ENCODE results near the gene SPSB1.

SPSB1 gene

GRCh38 chr1:9292361-9293240 is at the start of gene SPSB1:
Gene SPSB1 (plus strand): TSS chr1:9292894. CDS start chr1:9355892, 62,998 bp downstream.
- peak; percentile 89 for DNase-seq (ENCODE audit: low spot score)

- no peak for DNase-seq (ENCODE audit: low spot score)
These were observed 49.5 kb upstream of the SPSB1 start for GRCh38 chr1:9243066-9243739.

- DNase-seq (ENCODE audit: low spot score): no peak
These were observed 48.0 kb upstream of the SPSB1 start for GRCh38 chr1:9244501-9245229.

DNA sequence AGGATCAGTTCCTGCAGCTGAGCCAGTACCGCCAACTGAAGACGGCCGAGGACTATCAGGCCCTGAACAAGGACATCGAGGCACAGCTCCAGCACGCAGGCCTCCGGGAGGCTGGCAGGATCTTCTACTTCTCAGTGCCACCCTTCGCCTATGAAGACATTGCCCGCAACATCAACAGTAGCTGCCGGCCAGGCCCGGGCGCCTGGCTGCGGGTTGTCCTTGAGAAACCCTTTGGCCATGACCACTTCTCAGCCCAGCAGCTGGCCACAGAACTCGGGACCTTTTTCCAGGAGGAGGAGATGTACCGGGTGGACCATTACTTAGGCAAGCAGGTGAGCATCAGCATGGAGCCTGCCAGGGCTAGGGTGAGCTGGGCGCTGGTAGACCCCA is 47.5 kb upstream of the SPSB1 start:
- DNase-seq (ENCODE audit: low spot score): no peak

- DNase-seq (ENCODE audit: low spot score): no peak
These were observed 47.0 kb upstream of the SPSB1 start for GRCh38 chr1:9245661-9246060.

GRCh38 chr1:9246215-9246614 is 46.5 kb upstream of the SPSB1 start:
- no peak for DNase-seq (ENCODE audit: low spot score)

DNA sequence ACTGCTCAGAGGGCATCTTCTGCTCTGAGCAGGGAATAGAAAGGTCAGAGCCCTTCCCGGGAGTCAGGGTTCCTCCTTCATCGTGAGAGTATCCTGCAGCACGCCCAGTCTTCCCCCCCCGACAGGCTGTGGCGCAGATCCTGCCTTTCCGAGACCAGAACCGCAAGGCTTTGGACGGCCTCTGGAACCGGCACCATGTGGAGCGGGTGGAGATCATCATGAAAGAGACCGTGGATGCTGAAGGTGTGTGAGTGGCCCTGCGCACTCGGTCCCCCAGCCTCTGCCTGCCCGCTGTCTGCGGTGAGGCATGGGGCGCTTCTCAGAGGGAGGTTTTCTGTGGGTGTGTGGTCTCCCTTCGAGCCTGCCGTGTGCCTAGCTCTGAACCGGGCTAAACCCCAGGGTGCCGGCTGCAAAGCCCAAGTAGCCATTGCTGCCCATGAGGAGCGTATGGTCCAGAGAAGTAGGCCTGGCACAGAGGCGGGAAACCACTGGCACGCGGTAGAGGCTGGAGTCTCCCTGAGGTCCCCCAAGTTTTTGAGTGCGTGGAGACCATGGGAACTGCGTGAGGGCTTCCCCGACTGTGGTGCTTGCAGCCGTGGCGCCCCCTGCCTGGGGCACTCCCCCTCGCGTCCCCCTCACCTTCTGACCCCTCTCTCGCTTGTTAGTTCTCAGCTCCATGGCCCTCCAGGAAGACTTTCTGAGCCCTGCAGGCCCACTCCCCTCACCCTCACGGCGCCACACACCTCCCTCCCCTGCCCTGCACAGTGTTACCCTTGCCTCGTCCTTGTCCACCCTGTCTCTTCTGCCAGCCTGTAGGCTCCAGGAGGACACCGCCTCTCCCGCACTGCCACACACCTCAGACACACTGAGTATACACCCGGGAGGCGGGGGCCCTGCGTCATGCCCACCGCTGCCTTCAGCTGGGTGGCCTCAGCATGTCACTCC is 45.6 kb upstream of the SPSB1 start:
- DNase-seq (ENCODE audit: low spot score): no peak

- DNase-seq (ENCODE audit: low spot score): peak; percentile 68
These were observed 44.8 kb upstream of the SPSB1 start for GRCh38 chr1:9247894-9248293.

DNA sequence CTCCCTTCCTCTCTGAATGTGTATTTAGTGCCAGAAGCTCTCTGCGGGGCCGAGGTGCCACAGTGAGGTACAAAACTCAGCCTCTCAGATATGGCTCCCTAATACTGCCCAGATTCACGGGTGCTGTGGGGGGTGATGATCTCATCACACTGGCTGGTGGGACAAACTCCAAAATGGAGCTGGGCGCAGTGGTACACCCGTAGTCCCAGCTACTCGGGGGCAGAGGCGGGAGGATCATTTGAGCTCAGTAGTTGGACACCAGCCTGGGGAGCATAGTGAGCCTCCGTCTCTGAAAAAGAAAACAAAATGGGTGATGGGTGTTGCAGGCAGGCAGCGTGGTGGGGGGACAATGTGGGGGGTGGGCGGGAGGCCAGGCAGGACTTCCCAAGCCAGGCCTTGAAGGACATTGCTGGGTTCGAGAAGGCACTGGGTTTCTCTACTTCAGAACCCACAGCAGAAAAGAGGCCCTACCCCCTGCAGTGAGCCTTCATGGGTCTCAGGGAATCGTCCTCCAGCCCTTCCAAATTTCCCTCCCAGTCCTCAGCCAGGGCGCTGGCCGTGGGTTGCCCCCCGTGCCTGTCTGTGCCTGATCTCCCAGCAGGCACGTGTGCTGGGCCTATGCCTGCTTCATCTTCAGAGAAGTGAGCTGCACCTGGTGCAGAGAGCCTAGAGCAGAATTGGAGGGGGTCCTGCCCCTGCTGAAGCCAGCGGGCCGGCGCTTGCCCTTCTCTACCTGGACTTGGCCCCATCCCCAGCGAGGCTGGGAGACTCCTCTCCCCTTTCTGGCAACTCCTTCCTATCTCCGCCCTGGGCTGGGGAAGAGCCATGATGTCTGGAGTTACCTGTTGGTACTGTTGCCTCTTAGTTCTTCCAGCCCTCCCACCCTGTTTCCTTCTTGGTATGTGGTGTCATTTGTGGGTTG is 44.1 kb upstream of the SPSB1 start:
- DNase-seq (ENCODE audit: low spot score): no peak

GRCh38 chr1:9249263-9249533 is 43.5 kb upstream of the SPSB1 start:
- no peak for DNase-seq (ENCODE audit: low spot score)

DNA sequence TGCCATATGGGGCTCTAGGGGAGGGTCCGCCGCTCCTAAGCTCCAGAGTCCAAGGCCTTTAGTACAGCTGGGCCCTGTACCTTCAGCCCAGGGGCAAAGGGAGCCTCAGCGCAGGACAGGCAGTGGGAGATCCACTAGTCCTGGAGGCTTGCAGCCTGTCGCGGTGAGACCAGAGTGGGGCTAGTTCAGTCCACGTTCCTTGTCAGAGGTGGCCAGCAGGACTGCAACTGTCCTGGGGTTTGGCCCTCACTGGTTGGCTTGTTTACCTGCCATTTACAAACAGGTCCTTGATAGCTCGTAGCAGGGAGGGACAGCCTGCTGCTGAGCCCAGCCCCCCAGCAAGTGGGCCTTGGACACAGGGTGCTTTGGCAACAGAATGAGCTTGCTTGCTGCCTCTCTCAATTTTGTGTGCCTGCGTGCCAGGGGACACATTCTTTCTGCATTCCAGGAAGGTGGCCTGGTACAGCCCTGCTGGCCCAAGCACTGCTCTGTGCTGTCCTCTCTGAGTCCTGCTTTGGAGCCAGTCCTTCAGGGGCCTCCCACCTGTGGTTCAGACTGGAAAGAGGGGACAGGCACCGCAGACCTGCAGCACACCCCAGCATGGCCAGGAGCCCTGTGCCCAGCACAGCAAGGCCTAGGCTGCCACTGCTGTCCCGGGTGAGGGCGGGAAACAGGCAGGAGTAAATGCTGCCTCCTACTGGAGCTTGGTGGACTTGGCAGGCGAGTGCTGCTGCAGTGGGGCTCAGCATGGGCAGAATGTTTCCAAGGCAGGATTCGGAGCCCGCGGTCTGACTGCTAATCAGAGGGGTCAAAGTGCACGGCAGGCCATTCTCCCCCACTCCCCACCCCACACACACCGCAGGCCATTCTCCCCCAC is 42.9 kb upstream of the SPSB1 start:
- DNase-seq (ENCODE audit: low spot score): no peak

DNA sequence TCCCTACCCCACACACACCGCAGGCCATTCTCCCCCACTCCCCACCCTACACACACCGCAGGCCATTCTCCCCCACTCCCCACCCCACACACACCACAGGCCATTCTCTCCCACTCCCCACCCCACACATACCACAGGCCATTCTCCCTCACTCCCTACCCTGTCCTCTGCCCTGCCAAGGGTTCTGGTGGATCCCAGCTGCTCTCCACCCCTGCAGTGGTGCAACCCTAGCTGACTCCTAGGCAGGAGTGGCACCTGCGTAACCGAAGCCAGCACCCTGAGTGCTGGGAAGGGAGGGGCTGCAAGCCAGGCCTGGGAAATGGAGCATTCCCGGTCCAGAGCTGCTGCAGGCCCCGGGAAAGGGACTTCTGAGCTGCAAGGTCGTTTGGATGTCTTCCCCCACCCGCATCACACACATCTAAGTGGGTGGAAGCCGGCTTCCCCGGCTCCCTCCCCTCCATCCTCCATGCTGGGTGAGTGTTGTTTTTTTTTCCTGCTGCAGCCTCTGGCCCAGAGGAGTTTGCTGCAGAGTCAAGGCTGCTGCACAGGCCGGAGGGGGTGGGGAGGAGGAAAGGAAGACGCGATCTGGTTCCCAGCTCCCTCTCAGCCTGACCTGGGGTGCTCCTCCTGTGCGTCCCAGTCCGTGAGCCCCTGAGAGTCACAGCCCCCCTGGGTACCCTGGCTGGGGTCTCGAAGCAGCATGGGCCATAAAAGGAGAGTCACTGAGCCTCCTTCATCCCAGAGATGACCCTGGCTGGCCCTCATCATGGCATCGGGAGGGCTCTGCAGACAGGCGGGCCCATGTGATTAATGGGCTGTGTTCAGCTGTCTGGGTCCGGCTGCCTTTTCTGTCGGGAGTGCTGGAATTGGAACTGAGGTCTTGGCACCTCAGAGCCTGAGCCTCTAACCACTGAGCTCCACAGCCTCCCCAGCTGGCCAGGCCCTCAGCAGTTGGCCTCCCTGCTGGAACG is 42.0 kb upstream of the SPSB1 start:
- no peak for DNase-seq (ENCODE audit: low spot score)

- DNase-seq (ENCODE audit: low spot score): no peak
These were observed 41.2 kb upstream of the SPSB1 start for GRCh38 chr1:9251501-9251900.

GRCh38 chr1:9253004-9253403 is 39.7 kb upstream of the SPSB1 start:
- DNase-seq (ENCODE audit: low spot score): no peak

- no peak for DNase-seq (ENCODE audit: low spot score)
These were observed 39.1 kb upstream of the SPSB1 start for GRCh38 chr1:9253453-9254105.

DNA sequence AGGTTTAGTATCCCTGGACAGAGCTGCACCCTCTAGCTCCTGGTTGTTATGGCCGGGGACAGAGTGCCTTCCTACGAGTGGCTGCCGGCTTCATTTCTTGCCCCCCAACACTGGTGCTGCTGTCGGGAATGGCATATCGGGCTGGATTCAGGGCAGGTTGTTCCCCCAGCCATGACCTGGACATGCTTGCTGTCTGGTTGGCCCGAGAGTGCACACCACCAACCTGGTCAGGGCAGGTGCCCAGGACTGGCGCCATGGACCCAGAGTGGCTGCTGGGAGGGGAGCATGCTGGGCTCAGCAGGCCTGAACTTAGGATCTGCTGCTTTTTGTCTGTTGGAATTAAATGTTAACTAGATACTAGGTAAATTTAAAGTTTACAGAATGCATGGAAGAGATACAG is 36.4 kb upstream of the SPSB1 start:
- DNase-seq (ENCODE audit: low spot score): no peak

GRCh38 chr1:9257851-9258250 is 34.8 kb upstream of the SPSB1 start:
- DNase-seq (ENCODE audit: low spot score): no peak

DNA sequence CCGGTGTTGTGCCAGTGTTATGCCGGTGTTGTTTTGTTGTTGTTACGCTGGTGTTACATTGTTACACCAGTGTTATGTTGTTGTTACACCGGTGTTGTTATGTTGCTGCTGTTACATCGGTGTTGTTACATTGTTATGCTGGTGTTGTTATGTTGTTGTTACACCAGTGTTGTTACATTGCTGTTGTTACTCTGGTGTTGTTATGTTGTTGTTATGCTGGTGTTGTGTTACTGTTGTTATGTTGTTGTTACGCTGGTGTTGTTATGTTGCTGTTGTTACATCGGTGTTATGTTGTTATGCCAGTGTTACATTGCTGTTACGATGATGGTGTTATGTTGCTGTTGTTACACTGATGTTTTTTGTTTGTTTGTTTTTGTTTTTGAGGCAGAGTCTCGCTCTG is 34.1 kb upstream of the SPSB1 start:
- no peak for DNase-seq (ENCODE audit: low spot score)

Measured in putamen (tissue), 1 donor.